ENCODE results near the gene TRNT1. TPM values are rescaled to one million over a fixed set of nuclear protein-coding genes. Genes with fewer than 3 reads are reported as not detected.

TRNT1 gene
- total and polyA plus RNA-seq, 2 of the 8 experiments (the other 6 are each of a cell fraction or from before 2014, with no cell fraction given), result 7.2 to 33.1 TPM

DNA sequence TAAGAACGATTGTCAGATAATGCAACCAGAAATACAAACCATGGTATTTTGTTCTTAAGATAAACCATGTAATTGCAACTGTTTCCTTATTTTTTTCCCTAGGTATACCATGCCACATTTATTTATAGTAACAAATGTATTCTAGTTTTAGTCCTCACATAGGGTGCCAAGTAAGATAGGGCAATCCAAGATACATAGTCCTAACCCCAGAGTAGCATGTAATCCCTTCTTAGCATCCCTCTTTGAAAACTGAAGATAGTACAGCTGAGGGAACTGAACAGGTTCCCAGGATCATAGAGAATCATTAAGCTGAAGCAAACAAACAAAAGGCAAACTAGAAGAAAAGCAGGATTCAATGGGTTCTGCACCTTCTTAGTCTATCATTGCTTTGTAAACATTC lies 24.8 kb downstream of the TRNT1 start:
- peaks cover 0 to 3% of the 10 kb centered on the region in 2 experiments for H4K20me1 ChIP-seq (replicated peaks in 1 of 2; ENCODE audit: control insufficient read depth in 1 of 2, insufficient read depth in 2 of 2, low read length in 2 of 2)
- ChIA-PET POLR2A (ENCODE audit: partially characterized antibody) (interaction anchor here (0.6 to 5.0 kb wide), 3 partner anchors 9 to 546 kb away, joined by 3 to 33 read pairs (median 4); no protein-coding TSS in a partner anchor), CTCF (ENCODE audit: partially characterized antibody) (interaction anchor here (1.4 kb wide), 1 partner anchor 21 kb away, joined by 4 read pairs; no protein-coding TSS in a partner anchor)
- no peak overlapping the region for H2BK120ac ChIP-seq (replicated peaks; ENCODE audit: low read depth, low read length)
- no peak overlapping the region for H2AK5ac ChIP-seq (ENCODE audit: low read depth, low read length)
- H3K4ac ChIP-seq (replicated peaks; ENCODE audit: insufficient read length, low read depth, low read length), result no peak overlapping the region
- no peaks in the 10 kb centered on the region for H3K27me3 ChIP-seq (replicated peaks in 1 of 4; ENCODE audit: control insufficient read depth in 3 of 4, extremely low read depth in 1 of 4, insufficient read depth in 3 of 4, low read length in 3 of 4)
- H3K18ac ChIP-seq (ENCODE audit: extremely low read depth, low read length), result no peak overlapping the region
- no peak overlapping the region for H2BK5ac ChIP-seq (ENCODE audit: low read depth, low read length)
- no peak overlapping the region for H4K5ac ChIP-seq (ENCODE audit: insufficient read length, low read depth, low read length)
- no peaks in the 10 kb centered on the region for H3K79me2 ChIP-seq (ENCODE audit: control insufficient read depth in 1 of 2, insufficient read depth in 2 of 2, low read length in 2 of 2)
- no peak overlapping the region for H4K91ac ChIP-seq (replicated peaks; ENCODE audit: insufficient read length, low read length)
- no peak overlapping the region for H2BK12ac ChIP-seq (ENCODE audit: low read depth, low read length)
- no peaks in the 10 kb centered on the region for H3K4me1 ChIP-seq (replicated peaks in 1 of 4; ENCODE audit: control insufficient read depth in 3 of 4, insufficient read depth in 4 of 4, low read length in 3 of 4)
- no peak overlapping the region for H3K9ac ChIP-seq (replicated peaks in 1 of 4; ENCODE audit: extremely low read depth in 1 of 4, low read depth in 3 of 4, low read length in 3 of 4)
- no peaks in the 10 kb centered on the region for H3K79me1 ChIP-seq (ENCODE audit: low read depth, low read length)
- no peak overlapping the region for H4K8ac ChIP-seq (ENCODE audit: extremely low read depth, insufficient read depth, low read length)
- 93% methylated on average over 1 of the region's 1 CpG; no CpG with 5 or more reads in 1 of the 2 experiments for WGBS, 2 experiments (ENCODE audit: extremely low coverage in 1 of 2, insufficient coverage in 1 of 2, insufficient read length in 1 of 2, insufficient replicate concordance in 2 of 2, low coverage in 1 of 2, low lambda C conversion rate in 2 of 2, missing lambda C conversion rate in 1 of 2)
- H3K9me3 ChIP-seq (ENCODE audit: insufficient read depth in 2 of 2, low read depth in 1 of 2, low read length in 1 of 2), result no peaks in the 10 kb centered on the region
- no peak overlapping the region for H3K4me3 ChIP-seq (ENCODE audit: extremely low read depth in 1 of 4, insufficient read depth in 2 of 4, low read depth in 3 of 4, low read length in 4 of 4)
- no peak for DNase-seq (ENCODE audit: low read depth in 1 of 2, low spot score in 2 of 2)
- H3K4me2 ChIP-seq (ENCODE audit: insufficient read depth in 1 of 2, low read depth in 2 of 2, low read length in 2 of 2), result no peak overlapping the region
- H3K36me3 ChIP-seq (ENCODE audit: control insufficient read depth in 2 of 4, insufficient read depth in 4 of 4, low read length in 3 of 4), result peaks cover 2 to 95% (median 34%) of the 10 kb centered on the region in 4 experiments; a peak in 7 of 8 replicates
- H3K23me2 ChIP-seq (ENCODE audit: low read depth, low read length), result no peaks in the 10 kb centered on the region
- no peak for FAIRE-seq
- no peak overlapping the region for H2AFZ ChIP-seq (ENCODE audit: low read length)
- H3K14ac ChIP-seq (ENCODE audit: insufficient read length), result no peak overlapping the region
- H3K56ac ChIP-seq (replicated peaks; ENCODE audit: insufficient read length, low read depth, low read length), result no peak overlapping the region
- H2BK20ac ChIP-seq (ENCODE audit: low read length), result no peak overlapping the region
- no peak overlapping the region for H3K23ac ChIP-seq (ENCODE audit: insufficient read length)
- TF ChIP-seq POLR2A (IDR thresholded peaks at IDR 0.05; ENCODE audit: control extremely low read depth in 1 of 2, low read depth in 2 of 2, low read length in 2 of 2), result no peak
- no peak for TF ChIP-seq YY1 (IDR thresholded peaks at IDR 0.05; ENCODE audit: low read depth, low read length)
- no peak for TF ChIP-seq TBP (IDR thresholded peaks at IDR 0.05; ENCODE audit: low read depth, low read length)
- no peak for TF ChIP-seq CTBP2 (IDR thresholded peaks at IDR 0.05; ENCODE audit: borderline replicate concordance, insufficient read depth, insufficient read length, low read length)
- no peak for TF ChIP-seq MAFK (IDR thresholded peaks at IDR 0.05; ENCODE audit: low read depth, low read length)
- no peak for TF ChIP-seq KDM4A (IDR thresholded peaks at IDR 0.05; ENCODE audit: low read depth, low read length, severe bottlenecking)
- no peak for TF ChIP-seq BCL11A (IDR thresholded peaks at IDR 0.05; ENCODE audit: low read depth in 2 of 2, low read length in 2 of 2)
- TF ChIP-seq RFX5 (IDR thresholded peaks at IDR 0.05; ENCODE audit: borderline replicate concordance, low read depth, low read length), result no peak
- TF ChIP-seq RXRA (IDR thresholded peaks at IDR 0.05; ENCODE audit: insufficient read depth, low read depth, low read length), result no peak
- no peak for TF ChIP-seq TAF7 (optimal IDR thresholded peaks at IDR 0.05; ENCODE audit: borderline replicate concordance, low read depth, low read length)
- no peak for TF ChIP-seq CBX8 (IDR thresholded peaks at IDR 0.05; ENCODE audit: borderline replicate concordance, low read depth, low read length)
- TF ChIP-seq GABPA (IDR thresholded peaks at IDR 0.05; ENCODE audit: borderline replicate concordance, insufficient read depth, low read length), result no peak
- TF ChIP-seq HDAC6 (IDR thresholded peaks at IDR 0.05; ENCODE audit: low read depth, low read length), result no peak
- TF ChIP-seq CEBPB (IDR thresholded peaks at IDR 0.05; ENCODE audit: low read depth, low read length), result no peak
- TF ChIP-seq JUND (IDR thresholded peaks at IDR 0.05; ENCODE audit: low read length), result no peak
- no peak overlapping the region for H3K27ac ChIP-seq (ENCODE audit: low read depth, low read length)
- no peak overlapping the region for H2BK15ac ChIP-seq (ENCODE audit: low read length)
